ENCODE data around the gene ALKBH6.

DNA sequence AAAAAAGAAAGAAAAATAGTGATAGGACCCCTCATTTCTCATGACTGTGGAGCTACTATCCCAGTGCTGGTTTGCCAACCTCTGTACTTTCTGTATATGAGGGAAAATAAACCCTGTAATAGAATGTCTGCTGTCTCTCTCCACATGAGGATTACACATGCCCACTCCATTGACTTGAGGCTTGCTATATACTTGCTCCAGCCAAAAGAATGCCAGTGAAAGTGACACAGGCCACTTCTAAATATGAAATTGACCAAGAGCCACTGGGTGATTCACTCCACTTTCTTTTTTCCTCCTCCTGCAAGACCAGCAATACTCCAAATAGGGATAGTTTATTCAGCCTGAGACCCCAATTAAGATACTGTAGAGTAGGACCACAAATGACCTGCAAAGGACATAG lies 33.8 kb upstream of the ALKBH6 start:
- TF ChIP-seq, protein P1, sequence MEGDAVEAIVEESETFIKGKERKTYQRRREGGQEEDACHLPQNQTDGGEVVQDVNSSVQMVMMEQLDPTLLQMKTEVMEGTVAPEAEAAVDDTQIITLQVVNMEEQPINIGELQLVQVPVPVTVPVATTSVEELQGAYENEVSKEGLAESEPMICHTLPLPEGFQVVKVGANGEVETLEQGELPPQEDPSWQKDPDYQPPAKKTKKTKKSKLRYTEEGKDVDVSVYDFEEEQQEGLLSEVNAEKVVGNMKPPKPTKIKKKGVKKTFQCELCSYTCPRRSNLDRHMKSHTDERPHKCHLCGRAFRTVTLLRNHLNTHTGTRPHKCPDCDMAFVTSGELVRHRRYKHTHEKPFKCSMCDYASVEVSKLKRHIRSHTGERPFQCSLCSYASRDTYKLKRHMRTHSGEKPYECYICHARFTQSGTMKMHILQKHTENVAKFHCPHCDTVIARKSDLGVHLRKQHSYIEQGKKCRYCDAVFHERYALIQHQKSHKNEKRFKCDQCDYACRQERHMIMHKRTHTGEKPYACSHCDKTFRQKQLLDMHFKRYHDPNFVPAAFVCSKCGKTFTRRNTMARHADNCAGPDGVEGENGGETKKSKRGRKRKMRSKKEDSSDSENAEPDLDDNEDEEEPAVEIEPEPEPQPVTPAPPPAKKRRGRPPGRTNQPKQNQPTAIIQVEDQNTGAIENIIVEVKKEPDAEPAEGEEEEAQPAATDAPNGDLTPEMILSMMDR (conservative IDR thresholded peaks at IDR 0.05; ENCODE audit: low read depth, low read length): no peak
- no peak for TF ChIP-seq EZH2 (IDR thresholded peaks at IDR 0.05; ENCODE audit: borderline replicate concordance, low read depth, low read length, poor library complexity, severe bottlenecking)
